Pancreas (tissue), 10 donors: Measurements from ENCODE around the gene RPS6KA3. TPM values are rescaled to one million over a fixed set of nuclear protein-coding genes. Genes with fewer than 3 reads are reported as not detected.

Experiments
- ATAC-seq, 4 donors: fragments of 200-7000 bp; cut with Tn5 transposase; one replicate each; pipeline versions ENCODE4 v1.8.0 to v1.9.1; 2020; ENCODE audit warnings: mild to moderate bottlenecking in 4 of 4, moderate library complexity in 4 of 4
- DNase-seq, 6 donors: peaks; one replicate each; pipeline ENCODE4 v3.0.0-alpha.2; 2020
- FAIRE-seq: peaks from 2 replicates; lab custom pipeline; 2012; peaks lifted over from hg19 to GRCh38; lab: Jason Lieb, UNC
- H3K27ac ChIP-seq, 4 donors: fragments of 200-600 bp; sonication (generic); 1 replicate in 3 of 4; 2 replicates in 1 of 4; pipeline versions ENCODE4 v1.5.0 to v1.8.0; 2020
- H3K27me3 ChIP-seq, 4 donors: fragments of 200-600 bp; one replicate each; pipeline ENCODE4 v1.8.0; 2021
- H3K36me3 ChIP-seq, 3 donors: fragments of 200-600 bp; sonication (generic) in 1 of 3; one replicate each; pipeline versions ENCODE4 v1.5.0 to v1.8.0; 2020 to 2021
- H3K4me1 ChIP-seq, 3 donors: fragments of 200-600 bp; one replicate each; pipeline ENCODE4 v1.8.0; 2021
- H3K4me3 ChIP-seq, 4 donors: fragments of 200-600 bp; sonication (generic) in 2 of 4; one replicate each; pipeline versions ENCODE4 v1.5.0 to v1.8.0; 2020 to 2021
- H3K9me3 ChIP-seq, 4 donors: fragments of 200-600 bp; one replicate each; pipeline ENCODE4 v1.8.0; 2021
- CTCF ChIP-seq, 4 donors: fragments of 200-600 bp; sonication (generic) in 3 of 4; IDR thresholded peaks; one replicate each; pipeline versions ENCODE4 v1.5.0 to v1.8.0; 2021; ENCODE audit warnings: antibody characterized with exemption in 4 of 4
- WGBS, 2 donors: extraction: QIAGEN DNeasy Blood & Tissue Kit; methylation state at CpG; one replicate each; pipeline ENCODE4 v1.1.7; 2013; 5-methylcytosine and 5-hydroxymethylcytosine counted together
- intact Hi-C, 3 donors: fragments of 100-400 bp; cut with DNase I; formaldehyde crosslinking; loops; one replicate each; pipeline versions ENCODE4 v1.11.1 to v1.14.2; 2022
- polyA plus RNA-seq, 2 donors: library from polyadenylated mRNA; stranded (reverse); fragments of 200-250 nt; gene quantifications; one replicate each; pipeline ENCODE4 v1.2.3, GENCODE V29; 2013
- total RNA-seq, 6 donors: library from RNA; stranded (reverse); fragmentation: NEBNext Ultra II Directional in 4 of 6; extraction: Animal tissue kit (Norgen Biotek cat#: 25700) in 4 of 6; gene quantifications; one replicate each; pipeline versions ENCODE4 v1.2.1 to v1.2.4, GENCODE V29; 2021 to 2023
- donor health status: healthy with polysubstance abuse.
- donor health status: DM: no; HTN: no; CAD: no; lungs with moderate emphysema.
- donor health status: DM: no; HTN: no; CAD: no.
- donor health status: control.
- donor health status: control.
- donor health status: Bipolar disorder and iron deficiency.
- donor health status: DM: yes; HTN: yes; CAD: no.
- donor health status: DM: no; HTN: no; CAD: no.
- donor health status: DM: no; HTN: no; CAD: no.
- donor health status: DM: yes; HTN: yes; CAD: no.

The RPS6KA3 gene
- total and polyA plus RNA-seq, 8 donors = 4.8 to 29.8 (median 15.6) TPM

- FAIRE-seq (no peak), ATAC-seq (no peak), DNase-seq (no peak)
- Histone ChIP-seq H3K4me3 (no peak overlapping the region), H3K4me1 (peaks cover 0 to 3% (median 0%) of the 10 kb centered on the region in 3 donors), H3K9me3 (no peaks in the 10 kb centered on the region), H3K27me3 (no peaks in the 10 kb centered on the region), H3K36me3 (no peaks in the 10 kb centered on the region), H3K27ac (no peak overlapping the region)
- intact Hi-C loops = no loop called here
- no peak for TF ChIP-seq CTCF (IDR thresholded peaks at IDR 0.05)
Observed at GRCh38 chrX:20240201-20240600, 26.5 kb downstream of the RPS6KA3 start.

DNA sequence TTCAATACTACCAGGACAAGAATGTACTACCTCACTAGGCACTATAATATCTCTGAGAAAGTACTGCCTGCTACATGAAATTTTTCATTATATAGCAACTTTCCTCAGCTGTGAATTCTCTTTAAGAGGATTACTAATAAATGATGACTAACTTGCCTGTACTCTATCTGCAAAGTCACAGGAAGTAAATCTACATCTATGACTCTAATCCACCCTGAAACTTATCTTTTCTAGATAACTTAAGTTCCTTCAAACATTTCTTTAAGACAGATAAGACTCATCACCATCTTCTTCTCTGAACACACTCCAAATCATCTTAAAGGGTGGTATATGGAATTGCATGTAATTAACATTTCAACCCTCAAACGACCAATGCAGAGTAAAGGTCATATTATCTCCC is 28.8 kb downstream of the RPS6KA3 start:
- Histone ChIP-seq H3K27me3 (no peaks in the 10 kb centered on the region), H3K4me1 (no peaks in the 10 kb centered on the region), H3K4me3 (no peak overlapping the region), H3K27ac (no peak overlapping the region), H3K36me3 (no peaks in the 10 kb centered on the region), H3K9me3 (no peaks in the 10 kb centered on the region)
- TF ChIP-seq CTCF (IDR thresholded peaks at IDR 0.05) = no peak
- intact Hi-C loops = no loop called here
- ATAC-seq (no peak), FAIRE-seq (no peak), DNase-seq (no peak)
- WGBS, 2 donors = 33 to 85% methylated on average over 1 of the region's 1 CpG

- ATAC-seq (no peak), DNase-seq (no peak), FAIRE-seq (no peak)
- Histone ChIP-seq H3K9me3 (no peaks in the 10 kb centered on the region), H3K36me3 (no peaks in the 10 kb centered on the region), H3K27me3 (no peaks in the 10 kb centered on the region), H3K4me1 (no peaks in the 10 kb centered on the region), H3K4me3 (no peak overlapping the region), H3K27ac (no peak overlapping the region)
- TF ChIP-seq CTCF (IDR thresholded peaks at IDR 0.05) = no peak
- intact Hi-C loops = no loop called here
Observed at GRCh38 chrX:20235755-20236154, 31.0 kb downstream of the RPS6KA3 start.

DNA sequence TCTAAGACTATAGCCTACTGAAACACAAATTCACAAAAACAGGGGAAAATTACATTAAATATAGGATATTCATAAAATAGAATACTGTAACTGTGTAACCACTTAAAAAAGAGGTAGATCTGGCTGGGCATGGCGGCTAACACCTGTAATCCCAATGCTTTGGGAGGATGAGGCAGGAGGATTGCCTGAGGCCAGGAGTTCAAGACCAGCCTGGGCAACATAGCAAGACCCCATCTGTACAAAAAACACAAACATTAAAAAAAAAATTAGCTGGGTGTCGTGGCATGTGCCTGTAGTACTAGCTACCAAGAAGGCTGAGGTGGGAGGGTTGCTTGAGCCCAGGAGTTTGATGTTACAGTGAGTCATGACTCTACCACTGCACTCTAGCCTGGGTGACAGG is 33.4 kb downstream of the RPS6KA3 start:
- no peak overlapping the region for H3K27ac ChIP-seq
- no peak for DNase-seq
- TF ChIP-seq CTCF (IDR thresholded peaks at IDR 0.05) = no peak
- WGBS, 2 donors = 58 to 94% methylated on average over 2 of the region's 2 CpGs
- no peaks in the 10 kb centered on the region for H3K36me3 ChIP-seq
- H3K27me3 ChIP-seq = no peaks in the 10 kb centered on the region
- intact Hi-C loops = no loop called here
- ATAC-seq = no peak
- no peaks in the 10 kb centered on the region for H3K4me1 ChIP-seq
- no peaks in the 10 kb centered on the region for H3K9me3 ChIP-seq
- FAIRE-seq = no peak
- no peak overlapping the region for H3K4me3 ChIP-seq

DNA sequence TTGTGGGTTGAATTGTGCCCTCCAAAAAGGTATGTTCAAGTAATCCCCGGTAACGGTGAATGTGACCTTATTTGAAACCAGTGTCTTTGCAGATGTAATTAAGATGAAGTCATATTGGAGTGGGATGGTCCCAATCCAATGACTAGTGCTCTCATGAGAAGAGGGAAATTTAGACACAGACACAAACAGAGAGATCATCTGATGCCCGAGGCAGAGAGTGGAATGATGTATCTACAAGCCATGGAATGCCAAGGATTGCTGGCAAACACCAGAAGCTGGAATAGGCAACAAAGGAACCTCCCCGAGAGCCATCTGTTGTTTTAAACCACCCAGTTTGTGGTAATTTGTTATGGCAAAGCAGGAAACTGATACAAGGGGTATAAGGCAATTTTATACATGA is 35.1 kb downstream of the RPS6KA3 start:
- Histone ChIP-seq H3K36me3 (no peaks in the 10 kb centered on the region), H3K4me3 (no peak overlapping the region), H3K27ac (no peak overlapping the region), H3K4me1 (no peaks in the 10 kb centered on the region), H3K27me3 (peaks cover 0 to 6% (median 0%) of the 10 kb centered on the region in 4 donors), H3K9me3 (no peaks in the 10 kb centered on the region)
- TF ChIP-seq CTCF (IDR thresholded peaks at IDR 0.05) = no peak
- ATAC-seq = no peak
- WGBS, 2 donors = 82 to 96% methylated on average over 4 of the region's 4 CpGs
- intact Hi-C loops = no loop called here
- DNase-seq = no peak
- no peak for FAIRE-seq
